ENCODE measurements around the gene PPP2R2D. TPM values are rescaled to one million over a fixed set of nuclear protein-coding genes. Genes with fewer than 3 reads are reported as not detected.

The PPP2R2D gene
- total RNA-seq, 1 donor from 2014 or later = 32.7 TPM

DNA sequence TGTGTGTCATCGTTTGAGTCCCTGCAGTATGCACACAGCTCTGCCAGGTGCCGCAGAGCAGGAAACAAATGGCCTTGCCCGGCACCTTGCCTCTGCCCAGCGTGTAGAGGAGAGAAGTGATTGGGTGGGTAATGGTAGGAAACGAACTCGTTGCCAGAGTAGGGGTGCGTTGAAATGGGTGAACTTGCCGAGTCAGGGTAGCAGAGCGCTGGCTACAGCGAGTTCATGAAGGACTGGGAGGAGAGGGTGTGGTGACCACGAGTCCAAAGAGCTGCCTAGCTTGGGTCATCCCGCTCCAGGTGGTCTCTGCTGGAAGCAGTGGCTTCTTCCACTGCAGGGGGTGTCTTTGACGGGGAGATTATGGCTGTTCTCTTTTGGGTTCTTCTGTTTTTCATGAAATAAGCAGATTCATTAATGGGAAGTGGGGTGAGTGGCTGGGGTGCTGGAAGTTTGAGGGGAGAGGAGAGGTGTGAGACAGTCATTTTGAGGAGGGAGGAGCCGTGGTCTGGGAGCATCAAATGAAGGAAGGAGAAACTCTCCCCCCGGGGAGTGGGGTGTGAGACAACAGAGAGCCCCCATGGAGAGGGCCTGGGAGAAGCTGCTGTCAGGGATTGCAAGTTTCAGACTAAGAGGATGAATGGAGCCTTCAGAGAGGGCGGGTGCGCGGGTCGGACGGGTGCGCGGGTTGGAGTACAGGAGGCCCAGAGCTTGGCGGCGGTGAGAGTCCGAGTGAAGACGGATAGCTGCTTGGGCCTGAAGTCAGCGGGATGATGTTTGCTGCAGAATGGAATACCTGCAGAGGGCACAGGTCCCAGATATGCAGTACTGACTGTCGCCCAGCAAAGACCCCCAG, 26.2 kb downstream of the PPP2R2D start:
- no peak for DNase-seq
- H3K36me3 Mint-ChIP-seq (ENCODE audit: low read depth) = peaks cover 32% of the 10 kb centered on the region
- H3K27me3 Mint-ChIP-seq = no peaks in the 10 kb centered on the region
- H3K4me3 Mint-ChIP-seq = no peak overlapping the region
- no peak for ATAC-seq (ENCODE audit: low read depth)
- H3K4me1 Mint-ChIP-seq = peaks cover 64% of the 10 kb centered on the region
- intact Hi-C loops (cut with micrococcal nuclease) = no loop called here
- peaks cover 5% of the 10 kb centered on the region for H3K9me3 Mint-ChIP-seq
- CTCF ChIA-PET = no interaction called here
- POLR2A ChIA-PET = no interaction called here
- TF ChIP-seq, protein P1, sequence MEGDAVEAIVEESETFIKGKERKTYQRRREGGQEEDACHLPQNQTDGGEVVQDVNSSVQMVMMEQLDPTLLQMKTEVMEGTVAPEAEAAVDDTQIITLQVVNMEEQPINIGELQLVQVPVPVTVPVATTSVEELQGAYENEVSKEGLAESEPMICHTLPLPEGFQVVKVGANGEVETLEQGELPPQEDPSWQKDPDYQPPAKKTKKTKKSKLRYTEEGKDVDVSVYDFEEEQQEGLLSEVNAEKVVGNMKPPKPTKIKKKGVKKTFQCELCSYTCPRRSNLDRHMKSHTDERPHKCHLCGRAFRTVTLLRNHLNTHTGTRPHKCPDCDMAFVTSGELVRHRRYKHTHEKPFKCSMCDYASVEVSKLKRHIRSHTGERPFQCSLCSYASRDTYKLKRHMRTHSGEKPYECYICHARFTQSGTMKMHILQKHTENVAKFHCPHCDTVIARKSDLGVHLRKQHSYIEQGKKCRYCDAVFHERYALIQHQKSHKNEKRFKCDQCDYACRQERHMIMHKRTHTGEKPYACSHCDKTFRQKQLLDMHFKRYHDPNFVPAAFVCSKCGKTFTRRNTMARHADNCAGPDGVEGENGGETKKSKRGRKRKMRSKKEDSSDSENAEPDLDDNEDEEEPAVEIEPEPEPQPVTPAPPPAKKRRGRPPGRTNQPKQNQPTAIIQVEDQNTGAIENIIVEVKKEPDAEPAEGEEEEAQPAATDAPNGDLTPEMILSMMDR (IDR thresholded peaks at IDR 0.05) = no peak
- peak overlapping the region; percentile 26 for H3K27ac Mint-ChIP-seq

DNA sequence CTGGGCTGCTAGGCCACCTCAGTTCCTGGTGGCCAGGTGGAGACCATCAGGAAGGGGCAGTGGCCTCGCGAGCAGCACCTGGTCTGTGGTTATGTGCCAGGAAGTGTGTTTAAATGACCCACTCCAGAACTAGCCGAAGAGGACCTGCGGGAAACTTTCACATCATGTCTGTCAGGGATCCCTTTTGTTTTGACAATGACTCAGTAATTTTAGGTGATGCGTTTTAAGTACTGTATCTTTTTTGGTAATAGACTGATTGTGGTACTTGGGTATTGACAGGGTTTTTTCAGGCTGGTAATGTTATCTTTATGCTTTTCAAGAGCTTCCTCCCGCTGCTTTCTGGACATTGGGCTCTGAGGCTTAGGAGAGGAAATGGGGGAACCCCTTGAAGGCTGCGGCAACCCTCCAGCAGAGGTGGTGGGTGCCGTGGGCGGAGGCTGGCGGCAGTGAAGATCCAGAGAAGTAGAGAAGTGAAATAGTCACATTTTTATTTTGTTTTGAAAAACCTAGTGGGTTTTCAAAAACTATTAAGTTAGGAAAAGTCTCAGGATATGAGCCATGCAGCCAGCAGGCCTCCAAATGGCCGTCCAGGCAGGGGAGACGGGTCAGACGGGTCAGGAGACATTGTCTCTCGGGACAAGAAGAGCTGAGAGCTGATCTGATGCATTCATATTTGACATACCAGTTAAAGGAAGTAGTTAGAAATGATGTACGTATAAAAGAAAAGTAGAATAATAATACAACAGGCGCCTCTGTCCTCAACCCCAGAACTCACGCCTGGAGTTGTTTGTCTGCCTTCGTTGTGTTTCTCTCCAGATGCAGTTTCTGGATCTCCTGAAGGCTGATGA, 27.7 kb downstream of the PPP2R2D start:
- Mint-ChIP-seq H3K27ac (peak overlapping the region; percentile 88), H3K27me3 (no peaks in the 10 kb centered on the region), H3K4me3 (peak overlapping the region; percentile 74), H3K9me3 (peaks cover 5% of the 10 kb centered on the region), H3K36me3 (ENCODE audit: low read depth) (peaks cover 29% of the 10 kb centered on the region), H3K4me1 (peaks cover 58% of the 10 kb centered on the region)
- CTCF ChIA-PET = interaction anchor here (1.0 kb wide), 1 partner anchor 43 kb away, joined by 3 read pairs; no protein-coding TSS in a partner anchor
- DNase-seq = no peak
- ATAC-seq (ENCODE audit: low read depth) = peak; percentile 87
- POLR2A ChIA-PET = interaction anchor here (0.9 kb wide), 1 partner anchor 29 kb away, joined by 3 read pairs; no protein-coding TSS in a partner anchor
- TF ChIP-seq, protein P1 (IDR thresholded peaks at IDR 0.05) = no peak
- intact Hi-C loops (cut with micrococcal nuclease) = no loop called here

DNA sequence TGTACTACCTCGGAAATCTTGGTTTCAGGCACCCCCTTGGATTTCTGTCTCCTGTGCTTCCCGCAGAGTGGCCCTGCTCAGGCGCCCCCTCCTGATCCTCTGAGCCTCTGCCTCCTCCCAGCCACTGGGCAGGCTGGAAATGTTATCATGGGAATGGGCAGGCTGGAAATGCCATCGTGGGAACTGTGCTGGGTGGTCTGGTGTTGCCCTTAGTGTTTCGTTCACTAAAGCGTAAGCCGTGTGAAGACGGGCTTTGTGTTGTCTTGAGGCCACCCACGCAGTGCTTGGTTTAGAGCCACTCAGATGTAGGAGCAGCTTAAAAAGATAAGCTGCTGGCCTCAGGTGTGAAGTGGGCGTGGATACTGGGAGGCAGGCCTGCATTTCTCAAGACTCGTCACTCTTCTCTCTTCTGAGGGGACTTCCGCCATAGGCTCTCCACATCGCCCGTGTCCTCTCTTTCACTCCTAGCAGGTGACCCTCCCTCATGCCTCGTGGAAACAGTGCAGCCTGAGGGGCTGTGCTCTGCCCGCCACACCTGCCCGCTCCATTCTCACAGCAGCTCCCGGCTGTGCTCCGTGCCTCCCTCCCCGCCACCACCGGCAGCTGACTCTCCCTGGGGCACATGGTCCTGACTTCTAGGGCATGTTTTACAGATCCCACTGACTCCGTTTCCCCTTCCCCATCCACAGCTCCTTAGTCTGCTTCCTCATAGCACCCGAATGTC, 28.5 kb downstream of the PPP2R2D start:
- Mint-ChIP-seq H3K4me1 (peaks cover 58% of the 10 kb centered on the region), H3K9me3 (peaks cover 5% of the 10 kb centered on the region), H3K27ac (peak overlapping the region; percentile 88), H3K27me3 (no peaks in the 10 kb centered on the region), H3K4me3 (no peak overlapping the region), H3K36me3 (ENCODE audit: low read depth) (peaks cover 32% of the 10 kb centered on the region)
- TF ChIP-seq, protein P1 (IDR thresholded peaks at IDR 0.05) = no peak
- no peak for ATAC-seq (ENCODE audit: low read depth)
- POLR2A ChIA-PET = no interaction called here
- intact Hi-C loops (cut with micrococcal nuclease) = no loop called here
- no peak for DNase-seq
- CTCF ChIA-PET = no interaction called here

DNA sequence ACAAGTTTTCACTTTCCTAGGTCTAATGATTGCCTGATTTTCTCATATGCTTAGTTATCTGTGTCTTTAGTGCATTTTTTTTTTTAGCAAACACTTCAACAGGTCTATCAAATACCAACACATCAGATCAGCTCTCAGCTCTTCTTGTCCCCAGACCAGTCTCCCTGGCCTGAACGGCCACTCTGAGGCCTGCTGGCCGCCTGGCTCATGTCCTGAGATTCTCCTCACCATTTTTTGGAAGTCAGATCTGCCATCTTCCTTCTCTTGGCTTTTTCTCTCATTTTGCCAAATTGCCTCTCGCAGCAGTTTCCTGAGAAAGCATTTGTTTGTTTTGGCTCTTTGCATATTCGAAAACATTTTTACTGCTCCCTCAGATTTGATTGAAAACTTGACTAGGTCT, 29.3 kb downstream of the PPP2R2D start:
- TF ChIP-seq, protein P1 (IDR thresholded peaks at IDR 0.05) = no peak
- ATAC-seq (ENCODE audit: low read depth) (no peak), DNase-seq (no peak)
- Mint-ChIP-seq H3K4me3 (no peak overlapping the region), H3K36me3 (ENCODE audit: low read depth) (peaks cover 37% of the 10 kb centered on the region), H3K4me1 (peaks cover 52% of the 10 kb centered on the region), H3K9me3 (peaks cover 2% of the 10 kb centered on the region), H3K27me3 (no peaks in the 10 kb centered on the region), H3K27ac (no peak overlapping the region)
- ChIA-PET POLR2A (no interaction called here), CTCF (no interaction called here)
- intact Hi-C loops (cut with micrococcal nuclease) = no loop called here

All from activated B cell treated with CpG ODN at 0.5 μM for 24 hours (primary cell).